GM18502 (cell line): Measurements from ENCODE around the gene ARHGAP42.
A peak's percentile ranks its signal among the peaks of the same experiment; 100 is the strongest.
"Not testable (repeated sequence)": the region's sequence is repeated elsewhere in the genome, so short reads cannot be mapped to it uniquely, and the experiment has no call there.

Experiments
- ATAC-seq: cut with Tn5 transposase; IDR thresholded peaks from one replicate; pipeline ENCODE4 v1.9.1; 2021; ENCODE audit warnings: mild to moderate bottlenecking; ENCODE audit not compliant: unreplicated experiment, poor library complexity

Gene ARHGAP42

DNA sequence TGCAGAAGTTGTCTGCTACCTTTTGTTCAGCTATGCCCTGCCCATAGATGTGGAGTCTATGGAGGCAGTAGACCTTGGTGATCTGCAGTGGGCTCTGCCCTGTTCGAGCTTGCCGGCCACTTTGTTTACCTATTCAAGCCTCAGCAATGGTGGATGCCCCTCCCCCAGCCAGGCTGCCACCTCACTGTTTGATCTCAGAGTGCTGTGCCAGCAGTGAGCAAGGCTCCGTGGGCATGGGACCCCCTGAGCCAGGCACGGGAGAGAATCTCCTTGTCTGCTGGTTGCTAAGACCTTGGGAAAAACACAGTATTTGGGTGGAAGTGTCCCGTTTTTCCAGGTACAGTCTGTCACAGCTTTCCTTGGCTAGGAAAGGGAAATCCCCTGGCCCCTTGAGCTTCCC, 214.4 kb downstream of the ARHGAP42 start:
- ATAC-seq, result not testable (repeated sequence)

DNA sequence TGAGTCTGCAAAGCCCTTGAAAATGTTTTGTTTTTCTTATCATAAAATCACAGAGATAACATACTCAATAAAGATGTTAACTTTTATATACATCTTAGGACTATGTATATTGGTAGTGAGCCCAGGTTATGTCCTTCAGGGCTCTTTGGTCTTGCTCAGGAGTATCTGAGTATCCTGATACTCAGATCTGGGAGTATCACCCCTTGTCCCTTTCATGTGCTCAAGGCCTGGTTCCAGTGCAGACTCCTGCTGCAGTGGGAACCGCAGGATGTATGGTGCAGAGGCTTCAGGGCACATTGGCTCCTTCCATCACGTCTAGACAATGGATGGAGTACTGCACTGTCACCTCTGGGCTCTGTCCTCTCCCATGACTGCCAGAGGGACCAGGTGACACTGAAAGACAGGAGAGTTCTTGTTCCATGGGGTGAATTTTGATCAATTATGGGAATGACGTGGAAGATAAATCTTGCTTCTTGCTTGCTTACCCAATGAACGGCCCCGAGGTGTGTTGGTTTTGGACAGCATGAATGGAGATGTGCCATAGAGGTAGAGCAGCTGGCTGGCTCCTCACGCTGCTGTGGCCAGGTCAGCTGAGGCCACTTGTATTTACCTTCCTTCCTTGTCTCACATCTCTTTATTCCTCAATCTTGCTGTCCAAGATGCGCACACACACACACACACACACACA, 215.5 kb downstream of the ARHGAP42 start:
- ATAC-seq, result no peak

DNA sequence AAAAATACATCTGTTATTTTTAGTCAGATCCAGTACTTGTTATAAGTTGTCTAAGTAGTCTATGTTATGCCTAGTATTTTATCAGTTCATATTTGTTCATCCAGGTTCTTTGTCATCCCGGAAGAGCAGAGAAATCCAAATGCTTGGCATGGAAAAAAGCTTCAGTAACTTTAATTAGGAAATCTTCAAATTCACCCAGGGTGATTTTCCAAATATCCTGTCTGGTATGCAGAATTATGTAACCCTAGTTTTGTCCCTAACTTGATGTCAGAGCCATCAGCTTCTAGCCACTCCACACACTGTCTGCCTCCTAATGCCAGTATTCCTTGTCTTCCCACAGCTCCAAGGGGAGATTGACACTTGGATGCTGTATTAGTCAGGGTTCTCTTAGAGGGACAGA, 216.2 kb downstream of the ARHGAP42 start:
- no peak for ATAC-seq

DNA sequence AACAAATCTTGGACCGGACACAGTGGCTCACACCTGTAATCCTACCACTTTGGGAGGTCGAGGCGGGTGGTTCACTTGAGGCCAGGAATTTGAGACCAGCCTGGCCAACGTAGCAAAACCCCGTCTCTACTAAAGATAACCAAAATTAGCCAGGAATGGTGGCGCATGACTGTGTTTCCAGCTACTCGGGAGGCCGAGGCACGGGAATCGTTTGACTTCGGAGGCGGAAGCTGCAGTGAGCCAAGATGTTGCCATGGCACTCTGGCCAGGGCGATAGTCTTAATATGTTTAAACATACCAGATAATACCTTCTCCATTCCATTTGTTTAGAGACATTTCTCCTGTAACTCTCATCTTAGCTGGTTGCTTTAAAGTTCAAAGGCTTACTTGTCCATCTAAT, 218.6 kb downstream of the ARHGAP42 start:
- ATAC-seq, result no peak

DNA sequence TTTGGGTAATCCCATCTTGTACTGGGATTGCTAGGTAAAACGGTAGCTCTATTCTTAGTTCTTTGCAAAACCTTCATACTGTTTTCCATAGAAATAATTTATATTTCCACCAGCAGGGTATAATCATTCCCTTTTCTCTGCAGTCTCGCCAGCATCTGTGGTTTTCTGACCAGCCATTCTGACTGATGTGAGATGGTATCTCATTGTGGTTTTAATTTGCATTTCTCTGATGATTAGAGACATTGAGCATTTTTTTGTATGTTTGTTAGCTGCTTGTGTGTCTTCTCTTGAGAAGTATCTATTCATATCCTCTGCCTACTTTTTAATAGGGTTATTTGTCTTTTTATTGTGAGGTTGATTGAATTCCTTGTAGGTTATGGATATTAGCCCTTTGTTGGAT, 221.7 kb downstream of the ARHGAP42 start:
- peak; percentile 77 for ATAC-seq

DNA sequence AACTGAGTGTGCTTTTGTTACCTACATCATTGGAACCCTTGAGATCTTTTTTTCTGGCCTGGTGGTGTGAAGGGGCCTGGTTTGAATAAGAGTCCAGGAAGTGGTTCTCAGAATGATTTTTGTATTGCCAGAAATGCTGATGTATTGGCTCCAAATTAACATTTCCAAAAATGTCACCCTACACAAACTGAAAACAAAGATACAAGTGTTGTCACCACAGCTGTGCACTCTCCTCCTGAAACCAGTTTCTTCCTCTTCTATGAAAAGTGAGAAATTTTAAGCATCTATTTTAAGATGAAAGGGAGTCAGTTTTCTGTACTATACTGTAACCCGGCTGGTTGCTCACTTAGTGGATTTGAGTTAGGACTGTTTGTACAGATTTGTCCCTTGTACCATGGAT, 223.7 kb downstream of the ARHGAP42 start:
- peak; percentile 86 for ATAC-seq

DNA sequence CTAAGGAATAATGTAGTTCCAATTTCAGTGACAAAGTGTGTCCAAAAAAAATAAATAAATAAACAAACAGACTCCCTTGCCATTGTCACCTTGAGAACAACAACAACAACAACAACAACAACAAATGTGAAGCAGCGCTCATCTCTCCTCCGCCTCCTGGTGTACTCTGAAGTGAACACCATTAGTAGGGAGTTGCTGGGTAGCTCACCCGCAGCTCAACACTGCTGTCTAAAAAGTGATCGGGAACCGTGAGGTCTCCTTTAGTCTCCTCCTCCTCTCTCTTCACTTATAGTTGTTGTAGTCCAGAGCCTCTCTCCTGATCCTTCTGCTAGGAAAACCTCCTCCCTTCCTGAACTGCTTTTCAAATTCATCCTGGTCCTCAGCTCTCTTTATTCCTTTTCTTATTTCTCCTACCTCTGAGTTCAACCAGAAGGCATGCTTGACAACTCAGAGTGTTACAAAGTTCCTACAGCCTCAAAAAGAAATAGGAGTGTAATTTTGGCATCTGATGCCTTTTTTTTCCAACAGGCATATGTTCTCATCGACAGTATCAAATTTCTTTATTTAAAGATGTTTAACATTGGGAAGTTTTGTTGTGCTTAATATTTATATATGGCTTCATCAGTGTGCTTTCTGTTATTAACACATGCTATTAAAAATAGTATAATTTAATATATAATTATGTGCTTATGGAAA, 227.5 kb downstream of the ARHGAP42 start:
- no peak for ATAC-seq

DNA sequence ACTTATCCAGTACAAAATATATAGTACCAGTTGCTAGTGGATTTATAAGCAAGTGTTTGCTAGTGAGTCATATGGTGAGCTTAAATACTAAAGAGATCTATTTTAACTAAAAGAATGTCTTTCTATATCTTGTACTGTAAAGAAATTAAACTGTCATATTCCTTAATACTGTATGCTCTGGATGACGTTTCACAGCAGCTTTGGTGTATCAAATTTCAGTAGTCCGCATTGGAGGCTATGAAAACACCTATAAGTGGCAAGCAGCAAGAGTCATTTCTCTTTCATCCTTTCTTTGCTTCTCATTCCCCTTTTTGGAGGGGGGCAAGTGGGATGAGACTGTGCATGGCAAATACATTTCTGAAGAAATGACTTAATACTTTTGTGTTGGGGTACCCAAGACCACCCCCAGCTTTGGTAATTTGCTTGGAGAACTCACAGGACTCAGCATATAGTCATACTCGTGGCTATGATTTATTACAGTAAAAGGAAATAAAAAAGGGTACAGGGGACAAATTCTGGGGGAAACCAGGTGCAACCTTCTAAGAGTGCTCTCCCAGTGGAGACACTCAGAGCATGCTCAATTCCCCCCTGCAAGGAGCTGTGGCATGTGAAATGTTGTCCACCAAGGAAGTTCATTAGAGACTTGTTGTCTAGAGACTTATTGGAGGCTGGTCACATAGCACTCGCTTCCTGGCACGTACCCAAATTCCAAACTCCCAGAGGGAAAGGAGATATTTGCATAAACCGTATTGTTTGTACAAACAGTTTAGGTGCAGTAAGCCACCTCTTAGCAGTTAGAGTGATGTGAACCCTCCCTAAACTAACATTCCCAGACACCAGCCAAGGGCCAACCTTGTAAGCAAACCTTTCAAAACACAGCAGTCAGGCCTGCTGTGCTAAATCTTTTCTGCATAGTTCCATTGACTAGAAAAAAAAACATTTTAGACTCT, 231.7 kb downstream of the ARHGAP42 start:
- no peak for ATAC-seq

DNA sequence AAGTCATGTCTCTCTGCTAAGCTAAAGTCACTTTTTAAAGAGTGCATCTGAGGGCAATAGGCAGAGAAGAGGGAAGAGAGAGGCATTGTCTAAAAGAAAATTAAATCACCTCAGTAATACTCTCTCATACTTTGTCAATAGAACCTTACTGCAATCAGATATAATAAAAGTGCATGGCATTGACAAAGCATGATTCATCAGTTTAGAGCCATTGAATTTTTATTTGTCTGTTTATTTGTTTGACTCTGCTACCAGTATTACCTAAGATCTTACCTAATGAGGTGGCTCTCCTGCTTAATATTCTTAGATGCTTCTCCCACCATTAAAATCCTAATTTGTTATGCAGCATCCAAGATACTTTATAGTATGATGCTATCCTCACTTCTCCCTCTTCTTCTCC, 233.5 kb downstream of the ARHGAP42 start:
- no peak for ATAC-seq

DNA sequence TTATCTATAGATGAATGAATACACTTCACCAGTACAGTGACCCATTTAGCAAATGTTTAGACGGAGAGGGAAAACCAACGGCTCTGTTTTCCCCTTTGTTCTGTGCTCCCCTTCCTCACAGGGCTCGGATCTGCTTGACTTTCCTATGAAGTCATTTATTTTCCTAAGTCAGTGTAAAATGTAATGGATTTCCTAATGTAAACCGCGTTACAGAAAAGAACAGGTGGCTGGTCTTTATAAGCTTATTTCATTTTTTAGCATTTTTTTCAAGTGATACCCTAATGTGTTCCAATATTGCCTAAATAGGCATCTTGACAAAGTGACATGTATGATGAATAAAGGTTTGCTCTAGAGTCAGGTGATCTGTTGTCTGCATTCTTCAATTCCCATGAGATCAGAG, 235.0 kb downstream of the ARHGAP42 start:
- no peak for ATAC-seq

DNA sequence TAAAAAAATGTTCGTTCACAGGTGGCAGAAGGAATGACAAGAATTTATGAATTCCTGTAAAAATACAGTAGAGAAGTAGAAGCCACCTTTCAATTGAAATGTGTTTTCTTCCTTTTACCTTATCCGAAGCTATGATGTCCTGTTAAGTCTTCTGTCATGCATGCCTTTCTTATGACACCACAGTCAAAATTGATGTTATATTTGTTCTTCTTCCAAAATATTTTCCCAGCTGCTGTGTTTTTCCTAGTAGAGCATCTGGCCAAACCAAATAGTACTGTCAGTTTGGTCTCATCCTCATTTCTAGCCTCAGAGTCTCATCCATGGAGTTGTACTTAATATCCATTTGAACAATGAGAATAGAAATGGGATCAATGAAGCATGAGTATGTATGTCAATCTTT, 236.5 kb downstream of the ARHGAP42 start:
- no peak for ATAC-seq

DNA sequence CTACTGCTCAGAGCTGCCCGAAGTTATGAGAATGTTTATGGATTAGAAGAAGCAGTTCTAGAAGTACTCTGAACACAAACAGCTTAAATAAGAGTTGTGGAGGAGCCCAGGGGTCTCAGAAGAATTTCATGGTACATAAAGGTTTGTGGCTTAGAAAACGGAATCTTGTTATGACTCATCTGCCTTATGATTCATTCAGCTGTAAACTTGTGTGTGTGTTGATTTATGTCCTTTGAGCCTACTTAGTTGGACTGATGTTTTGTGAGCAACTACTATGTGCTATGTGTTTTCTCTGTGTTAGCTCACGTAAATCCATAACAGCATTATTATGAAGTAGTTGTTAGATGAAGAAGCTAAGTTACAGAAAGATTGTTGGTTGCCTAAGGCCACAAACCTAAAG, 238.8 kb downstream of the ARHGAP42 start:
- ATAC-seq, result peak; percentile 92

DNA sequence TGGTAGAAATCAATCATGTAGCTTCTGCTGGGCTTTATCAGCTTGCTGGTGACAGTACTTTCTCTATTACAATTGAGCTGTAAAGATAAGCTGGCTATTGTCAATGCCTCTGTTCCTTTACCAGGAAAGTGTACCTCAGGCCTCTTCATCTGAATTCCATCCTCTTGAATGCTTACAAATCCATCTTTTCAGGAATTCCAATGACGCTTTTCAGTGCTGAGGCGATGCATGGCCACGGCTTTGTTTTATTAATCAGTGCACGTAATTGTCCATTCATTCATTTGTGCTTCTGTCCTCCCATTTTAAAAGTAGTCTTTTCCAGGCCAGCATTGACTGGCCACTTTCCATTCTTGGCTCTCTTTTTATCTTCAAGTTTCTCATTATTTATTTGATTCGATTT, 240.5 kb downstream of the ARHGAP42 start:
- ATAC-seq, result no peak

DNA sequence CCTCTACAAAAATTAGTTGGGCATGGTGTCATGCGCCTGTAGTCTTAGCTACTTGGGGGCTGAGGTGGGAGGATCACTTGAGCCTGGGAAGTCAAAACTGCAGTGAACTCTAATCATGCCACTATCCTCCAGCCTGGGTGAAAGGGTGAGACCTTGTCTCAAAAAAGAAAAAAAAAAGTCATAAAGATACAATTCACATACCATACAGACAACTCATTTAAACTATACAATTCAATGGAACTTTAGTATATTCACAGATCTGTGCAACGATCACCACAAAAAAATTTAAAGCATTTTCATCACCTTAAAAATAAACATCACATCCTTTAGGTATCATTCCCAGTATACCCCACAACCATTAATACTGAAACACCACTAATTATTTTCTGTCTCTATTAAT, 241.3 kb downstream of the ARHGAP42 start:
- no peak for ATAC-seq

DNA sequence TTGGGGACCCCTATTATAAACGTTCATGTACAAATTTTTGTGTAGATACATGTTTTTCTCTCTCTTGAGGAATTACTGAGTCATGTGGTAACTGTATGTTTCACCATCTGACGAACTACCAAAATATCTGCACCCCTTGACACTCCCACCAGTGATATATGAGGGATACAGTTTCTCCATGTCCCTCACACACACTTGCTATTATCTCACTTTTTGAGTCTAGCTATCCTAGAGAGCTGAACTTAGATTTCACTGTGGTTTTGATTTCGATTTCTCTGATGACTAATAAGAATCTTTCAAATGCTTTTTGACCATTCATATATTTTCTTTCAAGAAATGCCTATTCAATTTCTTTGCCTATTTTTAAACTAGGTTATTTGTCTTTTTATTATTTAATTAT, 242.3 kb downstream of the ARHGAP42 start:
- ATAC-seq, result peak; percentile 71

DNA sequence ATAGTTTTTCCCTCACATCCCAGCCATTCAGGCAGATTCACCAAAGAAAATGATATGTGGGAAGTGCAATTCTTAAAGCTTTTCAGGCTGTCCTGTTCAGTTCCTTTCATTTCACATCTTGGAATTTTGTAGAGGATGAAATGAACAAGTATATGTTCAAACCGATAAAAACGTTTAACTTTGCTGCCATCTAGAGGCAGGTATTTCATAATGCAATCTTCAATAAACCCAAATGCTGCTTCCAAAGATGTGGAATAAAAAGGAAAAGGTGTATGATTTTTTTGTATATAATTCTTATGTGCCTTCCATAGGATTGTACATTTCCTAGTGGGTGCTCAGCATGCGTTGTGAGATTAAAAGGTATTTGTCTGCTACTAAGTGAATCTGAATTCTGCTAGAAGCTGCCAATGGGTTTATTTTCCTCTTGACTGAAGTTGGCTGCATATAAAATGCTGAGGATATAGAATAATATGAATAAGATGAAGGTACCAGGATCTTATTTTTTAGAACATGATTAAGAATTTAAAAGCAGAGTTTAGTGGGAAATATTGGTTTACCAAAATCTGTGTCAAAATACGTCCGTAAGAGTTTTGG, 243.2 kb downstream of the ARHGAP42 start:
- ATAC-seq, result no peak

DNA sequence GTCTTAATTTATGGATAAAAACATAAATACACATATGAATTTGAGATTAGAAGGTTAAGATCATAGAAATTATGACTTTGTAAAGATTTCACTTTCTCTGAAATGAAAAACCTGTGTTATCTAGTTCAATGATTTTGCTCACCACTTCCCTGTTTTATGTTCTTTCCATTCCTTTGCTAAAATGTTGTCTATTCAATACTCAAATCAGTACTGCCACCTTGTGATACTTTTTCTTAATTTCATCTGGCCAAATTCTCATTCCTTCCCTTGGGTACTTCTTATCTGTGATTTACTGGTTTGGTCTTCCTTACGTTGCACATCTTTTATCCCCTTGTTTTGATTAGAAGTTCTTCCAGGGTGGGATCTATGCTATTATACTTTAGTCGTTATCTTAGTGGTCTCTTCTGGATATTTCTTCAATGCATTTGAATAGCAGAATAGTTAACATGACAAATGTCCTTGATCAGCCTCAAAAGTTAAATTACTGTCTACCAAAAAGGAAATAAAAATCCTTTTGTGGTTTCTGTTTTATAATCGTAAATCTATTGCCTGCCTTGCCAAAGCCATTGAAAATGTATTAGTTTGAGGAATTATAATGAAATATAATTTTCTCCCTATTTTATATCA, 245.5 kb downstream of the ARHGAP42 start:
- peak; percentile 53 for ATAC-seq

DNA sequence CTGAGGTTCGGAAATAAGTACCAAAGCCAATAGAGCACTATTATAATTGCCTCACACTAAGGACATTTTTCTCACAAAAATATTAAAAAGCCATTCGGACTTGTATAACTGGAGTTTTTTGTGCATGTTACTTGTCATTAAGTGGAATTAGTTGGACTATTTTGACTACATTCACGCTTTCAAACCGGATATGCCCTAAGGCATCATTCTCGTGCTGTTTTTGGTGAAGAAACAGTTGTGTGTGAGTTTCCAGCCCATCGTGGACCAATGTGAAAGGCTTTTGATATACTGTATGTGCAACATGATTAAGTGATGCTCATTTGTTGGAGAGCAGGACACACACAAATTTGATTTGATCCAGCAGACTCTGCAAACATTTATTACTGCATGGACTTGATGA, 249.7 kb downstream of the ARHGAP42 start:
- no peak for ATAC-seq

DNA sequence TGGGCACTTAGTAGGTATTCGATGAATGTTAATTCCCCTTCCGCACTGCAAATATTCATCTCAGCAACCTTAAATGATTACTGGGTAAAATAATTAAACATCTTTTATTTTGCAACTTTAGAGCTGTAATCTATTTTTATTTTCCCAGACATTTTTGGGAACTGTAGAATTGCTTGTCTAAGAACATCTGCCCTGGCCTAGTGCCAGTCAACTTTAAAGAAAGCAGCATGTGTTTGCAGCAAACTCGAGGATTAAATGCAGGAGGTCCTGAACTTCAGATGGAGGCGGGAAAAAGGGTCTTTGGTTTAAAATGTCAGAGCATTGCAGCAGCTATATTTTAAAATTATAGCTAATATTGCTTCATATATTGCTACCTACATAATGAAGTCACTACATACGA, 252.5 kb downstream of the ARHGAP42 start:
- no peak for ATAC-seq

DNA sequence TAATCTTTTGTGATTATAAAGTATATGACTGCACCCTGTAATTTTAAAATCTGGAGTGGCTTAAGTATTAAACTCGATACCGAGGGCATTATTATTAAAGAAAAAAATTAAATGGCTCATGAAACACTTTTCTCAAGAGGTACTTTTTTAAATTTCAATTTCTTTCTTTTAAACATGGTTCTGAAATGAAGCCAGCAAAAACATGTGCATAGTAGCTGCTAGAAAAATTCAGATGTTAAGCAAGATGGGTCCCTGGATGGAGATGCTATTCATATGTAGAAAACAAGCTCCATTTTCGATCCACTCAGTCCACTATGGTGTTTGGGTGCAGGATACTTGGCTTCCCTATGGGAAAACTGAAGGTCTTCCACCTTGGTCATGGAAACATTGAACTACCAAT, 253.0 kb downstream of the ARHGAP42 start:
- ATAC-seq, result no peak
